Anterior cingulate cortex (tissue), 58 donors: ENCODE results near the gene MIAT.
"Not testable (repeated sequence)": the region's sequence is repeated elsewhere in the genome, so short reads cannot be mapped to it uniquely, and the experiment has no call there.

Experiments used
- DNase-seq, 58 donors: peaks; one replicate each; lab custom pipeline; 2025; lab: John Stamatoyannopoulos, UW

MIAT gene

DNA sequence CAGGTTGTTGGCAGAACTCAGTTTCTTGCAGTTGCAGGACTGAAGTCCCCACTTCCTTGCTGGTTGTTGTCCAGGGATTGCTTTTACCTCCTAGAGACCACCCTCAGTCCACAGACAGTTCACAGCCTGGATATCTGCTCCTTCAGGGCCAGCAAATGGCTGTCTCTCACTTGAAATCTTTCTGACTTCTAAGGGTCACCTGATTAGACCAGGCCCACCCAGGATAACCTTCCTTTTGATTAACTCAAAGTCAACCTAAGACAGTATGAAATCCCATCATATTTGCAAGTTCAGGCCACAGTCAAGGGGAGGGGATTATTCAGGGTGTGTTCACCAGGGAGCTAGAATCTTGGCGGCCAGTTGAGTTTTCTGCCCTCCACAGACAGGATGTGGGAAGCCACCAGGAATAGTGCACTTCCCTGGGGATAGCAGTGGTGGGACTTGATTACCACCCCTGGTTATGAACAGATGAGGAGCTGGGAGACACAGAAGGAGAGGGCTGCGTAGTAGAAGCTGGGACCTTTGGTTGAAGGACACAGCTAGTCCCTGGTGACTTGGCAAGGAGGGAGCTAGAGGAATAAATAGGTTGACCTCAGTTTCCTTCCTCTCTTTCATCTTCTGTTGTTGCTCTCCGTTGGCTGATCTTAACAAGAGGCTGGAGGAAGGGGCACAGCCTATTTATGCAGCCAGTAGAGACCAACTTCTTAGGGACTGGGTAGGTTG lies 33.4 kb downstream of the MIAT start:
- DNase-seq: no peak

DNA sequence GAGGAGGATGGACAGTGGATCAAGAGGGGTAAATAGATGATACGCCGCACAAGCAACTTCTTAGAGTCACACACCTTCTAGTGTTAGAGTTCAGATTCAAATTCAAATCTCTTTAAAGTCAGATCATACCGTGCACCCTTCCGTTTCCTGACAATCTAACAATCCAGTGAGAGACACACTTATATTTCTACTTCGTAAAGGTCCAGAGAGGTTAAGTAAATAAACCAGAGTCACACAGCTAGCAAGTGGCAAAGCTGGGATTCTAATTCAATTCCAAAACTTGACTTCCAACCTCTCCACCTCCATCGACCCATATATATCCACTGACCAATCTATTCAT lies 34.0 kb downstream of the MIAT start:
- DNase-seq: no peak

DNA sequence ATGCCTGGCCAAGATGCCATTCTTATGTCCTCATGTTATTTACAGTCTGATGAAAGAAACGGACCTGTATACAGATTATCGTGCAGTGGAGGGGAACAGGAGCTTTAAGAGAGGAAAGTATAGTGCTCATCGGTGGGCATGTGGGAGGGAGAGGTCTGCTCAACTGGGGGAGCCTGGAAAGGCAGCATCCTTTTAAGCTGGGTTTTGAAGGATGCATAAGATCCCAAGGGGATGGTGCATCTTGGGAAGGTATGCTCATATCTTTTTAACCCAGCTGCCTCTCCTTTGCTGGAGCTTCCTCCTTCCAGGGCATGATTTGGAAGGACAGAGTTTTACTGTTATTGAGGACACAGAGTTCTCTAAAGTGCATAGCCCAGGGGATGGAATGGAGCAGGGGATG lies 34.8 kb downstream of the MIAT start:
- no peak for DNase-seq

DNA sequence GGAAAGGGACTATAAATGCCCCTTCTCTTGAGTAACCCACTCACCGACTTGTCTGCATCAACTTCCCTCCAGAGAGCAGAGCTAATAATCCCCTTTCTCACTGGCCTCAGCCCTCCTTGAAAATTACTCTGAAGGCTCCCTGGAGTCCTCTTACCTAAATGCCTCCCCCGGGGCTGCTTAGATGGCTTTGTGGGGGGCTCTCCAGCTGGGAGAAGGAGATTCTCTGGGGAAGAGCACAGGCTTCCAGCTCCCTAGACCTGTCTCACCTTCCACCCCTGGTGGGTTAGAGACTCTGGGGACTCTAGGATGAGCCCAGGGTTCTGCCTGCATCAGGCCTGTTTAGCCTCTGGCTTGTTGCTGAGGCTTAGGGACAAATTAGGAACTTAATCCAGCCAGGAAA lies 39.8 kb downstream of the MIAT start:
- no peak for DNase-seq

DNA sequence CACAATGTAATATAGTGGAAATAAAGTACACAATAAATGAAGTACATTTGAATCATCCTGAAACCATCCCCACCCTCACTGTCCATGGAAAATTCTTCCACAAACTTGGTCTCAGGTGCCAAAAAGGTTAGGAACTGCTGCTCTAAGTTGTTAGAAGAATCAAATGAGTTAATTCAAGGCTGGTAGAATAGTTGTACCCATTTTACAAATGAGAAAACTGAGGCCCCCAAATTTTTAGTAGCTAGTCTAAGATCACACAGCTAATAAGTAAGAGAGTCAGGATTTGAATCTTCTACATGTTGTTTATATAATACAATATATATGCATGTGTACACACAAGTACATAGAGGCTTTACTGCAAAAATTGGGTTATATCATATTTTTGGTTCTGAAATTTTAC lies 43.1 kb downstream of the MIAT start:
- no peak for DNase-seq

DNA sequence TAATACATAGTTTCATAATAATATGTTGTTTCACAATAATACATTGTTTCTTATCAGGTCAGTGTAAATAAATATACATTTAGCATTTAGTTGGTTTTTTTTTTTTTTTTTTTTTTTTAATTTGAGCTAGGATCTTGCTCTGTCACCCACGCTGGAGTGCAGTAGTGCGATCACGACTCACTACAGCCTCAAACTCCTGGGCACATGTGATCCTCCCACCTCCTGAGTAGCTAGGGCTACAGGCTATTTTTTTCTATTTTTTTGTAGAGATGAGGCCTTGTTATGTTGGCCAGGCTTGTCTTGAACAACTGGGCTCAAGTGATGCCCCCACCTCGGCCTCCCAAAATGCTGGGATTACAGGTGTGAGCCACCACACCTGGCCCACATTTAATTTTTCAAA lies 43.5 kb downstream of the MIAT start:
- DNase-seq: no peak

DNA sequence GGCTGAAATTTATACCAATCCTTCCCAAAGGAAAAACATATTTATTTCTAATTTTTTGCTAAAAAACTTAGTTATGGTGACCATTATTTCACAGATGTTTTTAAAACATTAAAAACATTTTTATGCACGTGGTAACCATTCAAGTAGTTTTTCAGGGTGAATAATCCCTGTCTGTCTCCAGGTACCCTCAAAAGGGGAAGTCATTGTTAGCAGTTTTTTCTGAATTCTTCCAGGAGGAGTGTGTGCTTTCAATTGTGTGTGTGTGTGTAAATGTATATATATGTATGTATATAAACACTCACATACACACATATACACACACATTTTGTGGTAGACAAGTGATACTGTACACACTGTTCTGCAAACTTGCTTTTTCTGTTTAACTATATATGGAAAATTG lies 43.9 kb downstream of the MIAT start:
- no peak for DNase-seq

DNA sequence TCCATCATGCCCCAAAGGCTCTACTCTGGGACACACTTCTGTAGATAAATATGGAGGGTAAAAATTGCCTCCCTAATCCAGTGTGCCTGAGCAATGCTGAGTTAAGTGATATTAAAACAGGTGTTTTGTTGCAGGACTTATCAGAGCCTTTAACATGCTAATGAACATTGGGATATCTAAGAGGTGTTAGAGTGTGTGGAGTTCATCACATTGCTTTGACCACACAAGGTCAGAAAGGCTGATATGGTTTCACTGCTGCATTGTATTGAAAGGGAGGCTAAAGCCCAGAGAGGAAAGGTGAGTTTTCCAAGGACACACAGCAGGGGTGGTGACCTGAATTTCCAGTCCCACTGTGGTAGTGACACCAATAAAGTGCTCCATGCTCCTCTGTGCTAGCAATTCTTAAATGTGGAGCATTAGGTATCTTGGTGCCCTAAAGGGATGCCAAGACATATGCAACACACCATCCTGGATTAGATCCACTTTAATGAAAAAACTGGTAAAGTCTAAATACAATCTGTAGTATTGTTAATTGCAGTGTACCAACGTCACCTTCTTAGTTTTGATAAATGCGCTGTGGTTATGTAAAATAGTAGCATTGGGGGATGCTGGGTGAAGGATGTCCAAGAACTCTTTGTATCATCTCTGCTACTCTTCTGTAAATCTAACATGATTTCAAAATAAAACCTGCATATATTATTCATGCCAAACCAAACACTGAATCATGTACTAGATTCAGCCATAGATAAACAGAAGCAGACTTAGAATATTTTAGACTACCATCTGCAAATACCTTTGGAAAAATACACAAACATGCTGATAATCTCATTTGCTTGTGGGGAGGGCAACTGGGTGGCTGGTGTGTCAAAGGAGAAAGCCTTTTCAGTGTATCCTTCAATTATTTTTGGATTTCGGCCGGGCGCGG lies 45.8 kb downstream of the MIAT start:
- DNase-seq: no peak

DNA sequence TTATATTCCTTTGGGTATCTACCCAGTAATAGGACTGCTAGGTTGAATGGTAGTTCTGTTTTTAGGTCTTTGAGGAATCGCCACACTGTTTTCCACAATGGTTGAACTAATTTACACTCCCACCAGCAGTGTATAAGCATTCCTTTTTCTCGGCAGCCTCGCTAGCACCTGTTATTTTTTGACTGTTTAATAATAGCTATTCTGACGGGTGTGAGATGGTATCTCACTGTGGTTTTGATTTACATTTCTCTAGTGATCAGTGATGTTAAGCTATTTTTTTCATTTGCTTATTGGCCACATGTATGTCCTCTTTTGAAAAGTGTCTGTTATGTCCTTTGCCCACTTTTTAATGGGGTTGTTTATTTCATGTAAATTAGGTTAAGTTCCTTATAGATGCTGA lies 48.0 kb downstream of the MIAT start:
- not testable (repeated sequence) for DNase-seq

DNA sequence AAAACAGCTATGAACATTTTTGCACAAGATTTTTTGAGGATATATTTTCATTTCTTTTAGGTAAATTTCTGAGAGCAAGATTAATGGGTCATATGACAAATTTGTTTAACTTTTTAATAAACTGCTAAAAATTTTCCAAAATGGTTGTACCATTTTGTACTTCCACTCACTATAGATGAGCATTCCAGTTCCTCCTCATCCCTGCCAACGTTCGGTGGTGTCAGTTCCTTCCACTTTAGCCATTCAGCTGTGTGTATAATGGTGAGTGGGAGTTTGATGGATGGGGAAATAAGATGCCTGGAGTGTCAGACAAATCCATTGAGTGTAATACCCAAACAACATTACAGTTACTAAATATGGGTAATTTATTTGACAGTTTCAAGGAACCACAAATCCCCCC lies 49.7 kb downstream of the MIAT start:
- no peak for DNase-seq

DNA sequence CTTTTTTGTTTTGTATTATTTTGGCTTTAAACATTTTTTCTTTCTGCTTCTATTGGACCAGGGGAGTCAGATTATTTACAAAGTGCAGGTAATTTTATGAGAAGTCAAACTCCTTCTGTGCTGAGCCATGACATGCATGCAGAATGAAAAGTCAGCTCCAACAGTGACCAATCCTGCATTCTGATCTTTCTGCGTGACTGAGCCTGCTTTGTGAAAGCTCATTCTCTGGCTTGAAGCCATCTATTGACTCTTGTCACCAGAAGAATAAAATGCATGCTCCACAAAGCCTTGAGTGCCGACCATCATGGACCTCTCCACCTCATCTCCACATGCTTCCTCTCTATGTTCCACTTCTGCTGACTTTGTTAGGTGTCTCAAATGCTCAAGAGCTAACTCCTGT lies 50.2 kb downstream of the MIAT start:
- DNase-seq: no peak

DNA sequence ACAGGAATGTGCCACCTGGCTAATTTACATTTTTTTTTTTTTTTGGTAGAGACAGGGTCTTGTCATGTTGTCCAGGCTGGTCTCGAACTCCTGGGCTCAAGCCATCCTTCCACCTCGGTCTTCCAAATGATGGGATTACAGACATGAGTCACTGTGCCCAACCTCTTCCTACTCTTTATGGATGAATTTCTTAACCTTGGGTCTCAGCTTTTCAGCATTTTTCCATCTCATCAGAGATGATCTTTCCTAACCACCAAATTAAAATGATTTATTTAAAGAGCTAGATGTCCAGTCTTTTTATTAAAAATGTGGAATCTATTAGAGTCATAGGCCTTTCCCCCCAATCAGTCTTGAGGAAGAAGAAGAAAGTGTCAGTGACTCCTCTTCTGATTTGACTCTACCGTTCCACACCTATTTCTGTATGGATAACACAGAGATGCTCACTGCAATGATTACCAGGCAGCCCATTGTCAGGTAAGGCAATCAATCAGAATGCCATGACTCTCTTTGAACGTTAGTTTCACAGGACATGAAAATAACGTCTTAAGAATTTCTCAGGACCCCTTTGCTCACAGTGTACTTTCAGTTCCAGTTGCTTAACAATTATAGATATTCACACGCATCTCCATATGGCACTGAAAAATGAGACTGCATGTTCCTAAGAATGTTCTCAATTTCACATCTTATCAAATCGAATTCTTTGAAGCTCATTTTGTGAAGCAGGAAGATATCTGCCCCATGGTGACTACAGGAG lies 51.0 kb downstream of the MIAT start:
- DNase-seq: no peak

DNA sequence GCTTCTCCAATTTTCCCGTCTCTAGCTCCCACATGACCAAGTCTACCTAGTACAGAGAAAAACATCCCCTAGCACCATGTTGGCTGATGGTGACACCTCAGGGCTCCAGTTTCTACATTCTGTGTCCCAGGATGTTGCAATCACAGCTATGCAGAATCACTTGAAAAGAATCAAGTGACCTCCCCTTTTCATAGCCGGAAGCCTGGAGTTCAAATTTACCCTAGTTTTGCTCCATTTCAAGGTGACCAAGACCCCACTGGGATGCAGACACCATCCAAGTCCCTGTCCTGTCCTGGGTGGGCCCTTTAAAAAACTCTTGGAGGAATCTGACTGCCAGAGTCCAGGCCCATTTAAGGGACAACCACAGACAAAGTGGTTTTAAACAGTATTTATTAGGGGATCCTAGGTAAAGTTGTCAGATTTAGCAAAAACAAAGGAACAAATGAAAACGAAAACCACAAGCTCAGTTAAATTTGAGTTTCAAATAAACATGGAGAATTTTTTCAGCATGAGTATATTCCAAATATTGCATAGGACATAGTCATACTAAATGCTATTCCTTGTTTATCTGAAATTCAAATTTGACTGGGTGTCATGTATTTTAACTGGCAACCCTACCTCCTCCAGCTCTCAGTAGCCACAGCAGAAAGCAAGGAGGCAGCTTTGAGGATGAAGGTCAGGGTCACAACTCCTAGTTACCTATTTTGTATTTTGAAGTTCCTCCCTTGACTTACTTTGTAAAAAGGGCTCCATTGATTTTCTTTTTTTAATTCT lies 52.4 kb downstream of the MIAT start:
- DNase-seq: no peak

DNA sequence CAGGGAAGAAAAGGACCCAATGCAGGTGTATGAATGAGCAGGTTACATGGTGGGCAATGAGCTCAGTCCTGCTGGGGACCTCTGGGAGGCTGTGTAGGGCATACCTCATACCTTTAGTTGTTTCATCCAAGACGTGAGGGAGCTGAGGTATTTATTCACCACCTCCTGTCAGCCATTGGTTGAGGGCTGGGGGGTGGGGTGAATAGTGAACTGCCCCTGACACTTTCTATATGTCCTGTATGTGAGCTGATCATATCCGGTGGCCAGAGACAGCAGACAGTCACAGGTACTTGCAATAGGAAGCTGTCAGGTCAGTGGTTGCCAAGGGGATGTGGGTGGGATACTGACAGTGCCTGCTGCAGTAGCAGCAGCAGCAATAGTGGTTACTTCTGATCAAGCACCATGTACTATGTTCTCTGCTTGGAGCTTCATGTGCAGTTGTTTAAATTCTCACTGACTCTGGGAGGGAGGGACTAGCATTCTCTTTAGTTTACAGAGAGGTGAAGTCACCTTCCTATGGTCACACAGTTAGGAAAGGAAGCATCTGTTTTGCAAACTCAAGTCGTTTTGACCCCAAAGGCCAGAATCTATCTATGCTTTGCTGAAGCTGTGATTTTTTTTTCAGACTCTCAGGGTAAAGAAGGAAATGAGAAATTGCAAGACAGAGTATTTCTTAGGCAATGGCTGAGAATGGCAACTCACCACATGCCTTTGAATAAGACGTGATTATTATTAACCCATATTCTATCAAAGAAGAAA lies 54.0 kb downstream of the MIAT start:
- no peak for DNase-seq

DNA sequence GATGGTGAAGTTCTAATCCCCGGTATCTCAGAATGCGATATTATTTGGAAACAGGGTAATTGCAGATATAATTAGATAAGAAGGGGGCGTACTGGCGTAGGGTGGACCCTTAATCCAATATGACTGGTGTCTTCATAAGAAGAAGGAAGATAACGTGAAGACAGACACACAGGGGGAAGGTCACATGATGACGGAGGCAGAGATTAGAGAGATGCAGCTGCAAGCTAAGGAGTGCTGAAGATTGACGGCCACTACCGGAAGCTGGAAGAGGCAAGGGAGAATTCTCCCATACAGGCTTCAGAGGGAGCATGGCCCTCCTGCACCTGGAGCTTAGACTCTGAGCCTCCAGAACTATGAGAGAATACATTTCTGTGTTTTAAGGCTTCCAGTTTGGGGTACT lies 54.8 kb downstream of the MIAT start:
- no peak for DNase-seq

DNA sequence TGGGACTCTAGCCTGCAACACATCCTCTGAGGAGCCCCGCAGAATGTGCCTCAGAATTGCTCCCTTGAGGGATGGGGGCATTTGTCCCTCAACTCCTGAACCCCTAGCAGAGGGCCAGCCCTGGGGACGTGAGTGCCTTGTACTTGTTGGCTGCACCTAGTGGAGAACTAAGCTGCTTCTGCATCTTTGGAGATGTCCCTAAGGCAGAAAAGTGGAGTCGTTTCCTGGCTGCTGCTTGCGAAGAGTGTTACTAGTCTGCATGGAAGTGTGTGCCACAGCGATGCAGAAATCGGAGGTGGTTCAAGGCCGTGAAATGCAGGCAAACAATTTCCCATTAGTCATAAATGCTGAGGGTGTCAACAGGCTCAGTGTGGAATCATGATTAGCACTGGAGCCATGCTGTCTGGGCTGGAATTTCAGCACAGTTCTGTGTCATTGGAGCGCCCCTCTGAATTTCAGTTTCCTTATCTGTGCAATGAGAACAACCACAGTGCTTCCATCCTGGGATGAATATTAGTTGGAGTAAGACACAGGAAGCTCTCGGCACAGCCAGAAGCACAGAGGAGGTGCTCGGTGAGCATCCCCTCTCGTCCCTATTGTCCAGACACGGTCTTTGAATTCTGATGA lies 56.5 kb downstream of the MIAT start:
- peak in 2 of 58 donors; percentile 1 to 3 for DNase-seq

DNA sequence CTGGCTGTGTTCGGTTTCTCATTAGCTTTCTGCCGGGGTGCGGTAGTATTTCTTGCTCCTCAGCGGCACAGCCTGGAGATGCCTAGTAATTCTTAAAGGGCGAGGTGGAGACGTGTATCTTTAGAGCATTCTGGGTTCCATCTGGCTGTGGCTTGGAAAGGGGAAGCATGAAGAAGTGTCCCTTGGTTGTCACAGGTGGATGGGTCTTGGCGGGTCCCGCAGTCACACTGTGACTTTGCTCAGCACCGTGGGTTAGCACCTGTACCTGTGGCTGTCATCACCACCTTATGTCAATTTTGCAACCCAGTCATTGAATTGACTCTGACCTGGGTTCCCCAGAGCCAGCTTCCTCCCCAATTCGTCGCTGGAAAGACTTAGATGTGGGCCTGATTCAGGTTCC lies 57.6 kb downstream of the MIAT start:
- DNase-seq: peak in 6 of 58 donors; percentile 1 to 31 (median 11)

DNA sequence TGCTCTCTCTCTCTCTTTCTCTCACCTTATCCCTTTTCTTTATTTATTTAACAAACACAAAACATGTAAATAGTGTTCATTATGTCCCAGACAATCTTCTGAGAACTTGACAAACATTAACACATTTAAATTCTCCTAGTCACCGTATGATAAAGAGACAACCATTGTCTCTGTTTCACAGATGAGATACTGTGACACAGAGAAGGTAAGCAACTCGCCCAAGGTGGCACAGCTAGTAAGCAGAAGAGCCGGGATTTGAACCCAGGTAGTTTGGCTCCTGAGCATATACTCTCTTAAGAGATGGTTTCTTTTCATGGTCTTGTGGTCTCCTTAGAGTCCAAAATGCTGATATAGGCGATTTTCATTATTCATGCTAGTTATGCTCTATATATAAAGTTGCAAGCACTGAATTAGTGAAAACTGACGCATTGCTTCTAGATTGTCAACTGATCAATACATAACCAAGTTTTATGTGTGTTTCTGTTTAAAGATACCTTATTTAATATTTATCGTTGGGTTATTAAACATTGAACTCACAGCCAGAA lies 58.1 kb downstream of the MIAT start:
- no peak for DNase-seq

DNA sequence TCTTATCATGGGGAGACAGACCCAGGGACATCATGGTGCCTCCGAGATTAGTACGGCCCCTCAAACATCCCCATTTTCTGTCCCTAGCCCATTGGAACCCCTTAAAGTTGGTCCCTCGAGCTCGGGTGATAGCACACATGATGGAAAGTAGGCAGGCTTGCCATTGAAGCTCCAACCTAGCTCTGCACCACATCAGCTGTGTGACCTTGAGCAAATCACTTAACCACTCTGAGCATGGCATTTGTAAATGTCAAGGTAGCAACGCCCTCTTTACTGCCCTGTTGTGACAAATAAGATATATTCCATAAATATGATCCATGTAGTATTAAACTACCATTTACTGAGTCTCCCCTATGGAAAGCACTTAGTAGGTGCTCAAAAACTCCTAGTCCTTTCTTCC lies 61.1 kb downstream of the MIAT start:
- no peak for DNase-seq
